Activated naive CD4-positive, alpha-beta T cell (primary cell): ENCODE measurements around the gene TAB2.

Source experiments
- DNase-seq, 4 experiments: peaks; one replicate each; lab custom pipeline; 2025; lab: John Stamatoyannopoulos, UW

Gene TAB2

GRCh38 chr6:149372062-149372461 is 54.5 kb downstream of the TAB2 start:
- DNase-seq, result no peak

GRCh38 chr6:149373511-149373910 is 56.0 kb downstream of the TAB2 start:
- DNase-seq, result no peak

GRCh38 chr6:149379977-149380376 is 62.5 kb downstream of the TAB2 start:
- DNase-seq, result no peak

GRCh38 chr6:149380523-149380922 is 63.0 kb downstream of the TAB2 start:
- no peak for DNase-seq

GRCh38 chr6:149383371-149383770 is 65.9 kb downstream of the TAB2 start:
- DNase-seq, result no peak

- DNase-seq, result no peak
These were observed 67.0 kb downstream of the TAB2 start for GRCh38 chr6:149384464-149384863.

- DNase-seq, result no peak
These were observed 68.6 kb downstream of the TAB2 start for GRCh38 chr6:149385998-149386646.

- DNase-seq, result no peak
These were observed 70.4 kb downstream of the TAB2 start for GRCh38 chr6:149387779-149388512.

- no peak for DNase-seq
These were observed 72.2 kb downstream of the TAB2 start for GRCh38 chr6:149389509-149390297.

- DNase-seq, result no peak
These were observed 74.6 kb downstream of the TAB2 start for GRCh38 chr6:149392093-149392492.

- DNase-seq, result no peak
These were observed 75.0 kb downstream of the TAB2 start for GRCh38 chr6:149392535-149392934.

GRCh38 chr6:149393002-149393679 is 75.6 kb downstream of the TAB2 start:
- no peak for DNase-seq

GRCh38 chr6:149395185-149395584 is 77.7 kb downstream of the TAB2 start:
- no peak for DNase-seq

GRCh38 chr6:149397384-149397783 is 79.9 kb downstream of the TAB2 start:
- no peak for DNase-seq

- DNase-seq, result no peak
These were observed 82.5 kb downstream of the TAB2 start, which contains the start of gene SUMO4 for GRCh38 chr6:149400050-149400449. Gene SUMO4 (plus strand): TSS chr6:149400262. CDS start chr6:149400392, 130 bp downstream.

GRCh38 chr6:149403534-149403933 is 86.0 kb downstream of the TAB2 start:
- DNase-seq, result no peak

- no peak for DNase-seq
These were observed 88.6 kb downstream of the TAB2 start for GRCh38 chr6:149405823-149406765.

- no peak for DNase-seq
These were observed 92.1 kb downstream of the TAB2 start for GRCh38 chr6:149409617-149410016.

GRCh38 chr6:149410557-149410956 is 93.0 kb downstream of the TAB2 start:
- DNase-seq, result no peak

- no peak for DNase-seq
These were observed 96.5 kb downstream of the TAB2 start for GRCh38 chr6:149414009-149414408.

- DNase-seq, result no peak
These were observed 97.3 kb downstream of the TAB2 start for GRCh38 chr6:149414821-149415220.
